Measurements from ENCODE around the gene SLFN14. TPM values are rescaled to one million over a fixed set of nuclear protein-coding genes. Genes with fewer than 3 reads are reported as not detected.
"Not testable (repeated sequence)": the region's sequence is repeated elsewhere in the genome, so short reads cannot be mapped to it uniquely, and the experiment has no call there.

Gene SLFN14
- total RNA-seq, 1 donor from 2014 or later: 0.59 TPM

- H3K27ac ChIP-seq: no peak overlapping the region
- no peak for DNase-seq
- H3K4me3 ChIP-seq: peak overlapping the region; percentile 36
- no peak for TF ChIP-seq CTCF (IDR thresholded peaks at IDR 0.05)
- no peaks in the 10 kb centered on the region for H3K36me3 ChIP-seq
- no peak for ATAC-seq
- H3K27me3 ChIP-seq (ENCODE audit: low read depth): no peaks in the 10 kb centered on the region
- no peaks in the 10 kb centered on the region for H3K9me3 ChIP-seq
- intact Hi-C loops (cut with DNase I): loop anchor here (10.0 kb wide), 1 partner anchor 220 kb away; no protein-coding TSS in a partner anchor
- peaks cover 31% of the 10 kb centered on the region for H3K4me1 ChIP-seq
Observed at GRCh38 chr17:35534576-35535093, 26.0 kb downstream of the SLFN14 start.

DNA sequence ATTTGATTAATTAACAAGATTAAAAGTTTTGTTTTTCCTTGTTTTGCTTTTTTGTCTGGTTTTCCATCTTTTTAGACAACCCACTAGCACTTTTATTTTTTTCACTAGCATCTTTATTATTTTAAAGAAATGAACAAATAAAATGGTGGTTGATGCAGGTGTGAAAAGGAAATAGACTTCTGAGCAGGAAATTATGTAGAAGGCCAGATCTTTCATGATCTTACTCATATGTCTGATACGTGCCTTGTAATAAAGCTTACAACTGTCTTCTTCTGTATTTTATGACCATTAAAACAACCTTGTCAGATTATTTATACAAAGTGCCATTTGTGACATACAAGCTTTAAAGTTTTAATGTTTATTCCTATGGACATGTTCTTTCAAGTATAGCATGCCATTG is 29.5 kb downstream of the SLFN14 start:
- intact Hi-C loops (cut with DNase I): loop anchor here (10.0 kb wide), 1 partner anchor 216 kb away; no protein-coding TSS in a partner anchor
- Histone ChIP-seq H3K27me3 (ENCODE audit: low read depth) (no peaks in the 10 kb centered on the region), H3K4me3 (no peak overlapping the region), H3K4me1 (no peaks in the 10 kb centered on the region), H3K27ac (no peak overlapping the region), H3K9me3 (no peaks in the 10 kb centered on the region), H3K36me3 (no peaks in the 10 kb centered on the region)
- DNase-seq (no peak), ATAC-seq (no peak)
- TF ChIP-seq CTCF (IDR thresholded peaks at IDR 0.05): no peak

DNA sequence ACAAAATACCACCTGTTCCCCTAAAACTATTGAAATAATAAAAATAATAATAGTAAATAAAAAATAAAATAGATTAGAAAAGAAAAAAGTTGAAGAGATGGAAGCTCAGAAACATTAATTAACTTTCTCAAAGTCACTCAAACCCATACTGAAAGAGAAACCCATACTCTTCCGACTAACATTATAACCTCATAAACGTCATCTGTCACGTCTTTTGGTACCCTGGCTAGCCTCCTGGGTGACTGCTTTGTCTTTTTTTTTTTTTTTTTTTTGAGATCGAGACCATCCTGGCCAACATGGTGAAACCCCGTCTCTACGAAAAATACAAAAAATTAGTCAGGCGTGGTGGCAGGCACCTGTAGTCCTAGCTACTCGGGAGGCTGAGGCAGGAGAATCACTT is 30.8 kb downstream of the SLFN14 start:
- no peaks in the 10 kb centered on the region for H3K4me1 ChIP-seq
- DNase-seq (no peak), ATAC-seq (no peak)
- H3K27ac ChIP-seq: no peak overlapping the region
- no peak overlapping the region for H3K4me3 ChIP-seq
- intact Hi-C loops (cut with DNase I): loop anchor here (10.0 kb wide), 1 partner anchor 215 kb away; no protein-coding TSS in a partner anchor
- TF ChIP-seq CTCF (IDR thresholded peaks at IDR 0.05): no peak
- H3K36me3 ChIP-seq: no peaks in the 10 kb centered on the region
- no peaks in the 10 kb centered on the region for H3K9me3 ChIP-seq
- no peaks in the 10 kb centered on the region for H3K27me3 ChIP-seq (ENCODE audit: low read depth)

GRCh38 chr17:35529326-35529725 is 31.3 kb downstream of the SLFN14 start:
- not testable (repeated sequence) for H3K4me1 ChIP-seq

GRCh38 chr17:35523296-35523695 is 37.3 kb downstream of the SLFN14 start:
- H3K9me3 ChIP-seq: no peaks in the 10 kb centered on the region
- no peak for DNase-seq
- intact Hi-C loops (cut with DNase I): no loop called here
- H3K4me3 ChIP-seq: no peak overlapping the region
- TF ChIP-seq CTCF (IDR thresholded peaks at IDR 0.05): no peak
- H3K4me1 ChIP-seq: peaks cover 12% of the 10 kb centered on the region
- no peaks in the 10 kb centered on the region for H3K36me3 ChIP-seq
- ATAC-seq: no peak
- no peaks in the 10 kb centered on the region for H3K27me3 ChIP-seq (ENCODE audit: low read depth)
- no peak overlapping the region for H3K27ac ChIP-seq

More at GRCh38 chr17:35529326-35529725, 31.3 kb downstream of the SLFN14 start:
- H3K9me3 ChIP-seq; intact Hi-C loops (cut with DNase I); H3K36me3 ChIP-seq; H3K4me3 ChIP-seq; ATAC-seq; H3K27me3 ChIP-seq (ENCODE audit: low read depth); DNase-seq; H3K27ac ChIP-seq: not testable (repeated sequence)

DNA sequence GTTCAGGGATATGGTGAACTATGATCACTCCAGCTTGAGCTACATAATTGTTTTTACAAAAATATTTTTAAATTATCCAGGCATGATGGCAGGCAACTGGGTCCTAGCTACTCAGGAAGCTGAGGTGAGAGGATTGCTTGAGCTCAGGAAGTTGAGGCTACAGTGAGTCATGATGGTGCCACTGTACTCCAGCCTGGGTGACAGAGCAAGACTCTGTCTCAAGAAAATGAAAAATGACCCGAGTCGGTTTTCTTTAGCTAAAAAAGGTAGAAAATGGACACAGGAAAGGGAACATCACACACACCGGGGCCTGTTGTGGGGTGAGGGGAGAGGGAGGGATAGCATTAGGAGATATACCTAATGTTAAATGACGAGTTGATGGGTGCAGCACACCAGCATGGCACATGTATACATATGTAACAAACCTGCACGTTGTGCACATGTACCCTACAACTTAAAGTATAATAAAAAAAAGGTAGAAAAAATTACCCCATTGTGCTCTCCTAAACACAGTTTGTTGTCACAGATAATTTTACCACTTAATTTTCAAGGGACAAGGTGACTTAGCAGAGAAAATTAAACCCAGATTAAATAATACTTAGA is 38.9 kb downstream of the SLFN14 start:
- intact Hi-C loops (cut with DNase I); H3K9me3 ChIP-seq; H3K27me3 ChIP-seq (ENCODE audit: low read depth); H3K36me3 ChIP-seq; DNase-seq: not testable (repeated sequence)
- H3K4me3 ChIP-seq: peak overlapping the region; percentile 11
- ATAC-seq: peak; percentile 62 to 76
- peak overlapping the region; percentile 41 for H3K27ac ChIP-seq
- H3K4me1 ChIP-seq: peaks cover 12% of the 10 kb centered on the region
